LNCaP clone FGC (cell line): Measurements from ENCODE around the gene PROX1.

Source experiments
- DNase-seq: peaks from one replicate; pipeline ENCODE4 v3.0.0-alpha.2; 2011; ENCODE audit warnings: low read depth
- H3K4me3 ChIP-seq: 2 replicates; pipeline ENCODE4 v1.5.1; 2011; ENCODE audit warnings: mild to moderate bottlenecking, low read depth, low read length, control low read depth
- TF ChIP-seq, protein P1 (sequence below): IDR thresholded peaks from 2 replicates; pipeline ENCODE4 v1.5.1; 2012; ENCODE audit warnings: mild to moderate bottlenecking; ENCODE audit not compliant: control insufficient read depth, insufficient read depth; ENCODE audit errors: extremely low read depth

PROX1 gene

DNA sequence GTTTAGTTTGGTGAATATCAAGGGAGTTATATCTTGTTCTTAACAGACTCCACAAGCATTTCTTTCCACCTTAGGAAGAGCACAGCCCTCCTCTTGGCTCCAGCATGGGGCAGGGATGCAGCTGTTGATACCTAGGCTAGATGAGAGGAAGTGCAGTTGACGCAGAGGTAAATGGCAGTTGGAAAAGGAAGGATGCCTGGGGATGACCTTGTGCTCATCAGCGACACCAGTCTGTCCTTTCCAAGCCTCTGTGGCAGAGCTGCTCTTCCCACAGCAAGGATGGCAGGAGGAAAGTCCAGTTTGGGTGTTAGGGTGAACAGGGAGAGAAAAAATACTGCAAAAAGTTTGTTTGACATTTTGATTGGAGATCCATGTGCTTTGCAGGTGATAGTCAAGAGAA lies 6.2 kb downstream of the PROX1 start:
- TF ChIP-seq, protein P1, sequence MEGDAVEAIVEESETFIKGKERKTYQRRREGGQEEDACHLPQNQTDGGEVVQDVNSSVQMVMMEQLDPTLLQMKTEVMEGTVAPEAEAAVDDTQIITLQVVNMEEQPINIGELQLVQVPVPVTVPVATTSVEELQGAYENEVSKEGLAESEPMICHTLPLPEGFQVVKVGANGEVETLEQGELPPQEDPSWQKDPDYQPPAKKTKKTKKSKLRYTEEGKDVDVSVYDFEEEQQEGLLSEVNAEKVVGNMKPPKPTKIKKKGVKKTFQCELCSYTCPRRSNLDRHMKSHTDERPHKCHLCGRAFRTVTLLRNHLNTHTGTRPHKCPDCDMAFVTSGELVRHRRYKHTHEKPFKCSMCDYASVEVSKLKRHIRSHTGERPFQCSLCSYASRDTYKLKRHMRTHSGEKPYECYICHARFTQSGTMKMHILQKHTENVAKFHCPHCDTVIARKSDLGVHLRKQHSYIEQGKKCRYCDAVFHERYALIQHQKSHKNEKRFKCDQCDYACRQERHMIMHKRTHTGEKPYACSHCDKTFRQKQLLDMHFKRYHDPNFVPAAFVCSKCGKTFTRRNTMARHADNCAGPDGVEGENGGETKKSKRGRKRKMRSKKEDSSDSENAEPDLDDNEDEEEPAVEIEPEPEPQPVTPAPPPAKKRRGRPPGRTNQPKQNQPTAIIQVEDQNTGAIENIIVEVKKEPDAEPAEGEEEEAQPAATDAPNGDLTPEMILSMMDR = no peak
- no peak overlapping the region for H3K4me3 ChIP-seq
- no peak for DNase-seq

- H3K4me3 ChIP-seq = no peak overlapping the region
- TF ChIP-seq, protein P1 = no peak
- DNase-seq = no peak
These were observed 7.1 kb downstream of the PROX1 start for GRCh38 chr1:213994888-213995287.

DNA sequence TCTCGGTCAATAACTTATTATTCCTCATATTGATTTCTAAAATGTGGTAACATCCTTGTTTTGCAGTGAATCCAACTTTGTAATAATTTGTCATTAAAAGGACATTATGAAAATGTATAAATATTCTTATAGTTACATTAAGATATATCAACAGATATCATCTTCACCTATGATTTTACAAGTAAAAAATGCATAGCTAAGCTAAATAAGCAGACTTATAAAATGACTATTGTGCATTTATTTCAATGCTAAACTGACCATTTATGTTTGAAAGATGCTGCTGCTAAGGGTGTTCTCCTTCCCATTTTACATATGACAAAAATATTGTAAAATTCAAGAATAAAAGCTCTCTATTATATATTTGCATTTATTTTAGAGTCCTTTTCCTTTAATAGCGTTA lies 7.8 kb downstream of the PROX1 start:
- TF ChIP-seq, protein P1 = no peak
- H3K4me3 ChIP-seq = no peak overlapping the region

DNA sequence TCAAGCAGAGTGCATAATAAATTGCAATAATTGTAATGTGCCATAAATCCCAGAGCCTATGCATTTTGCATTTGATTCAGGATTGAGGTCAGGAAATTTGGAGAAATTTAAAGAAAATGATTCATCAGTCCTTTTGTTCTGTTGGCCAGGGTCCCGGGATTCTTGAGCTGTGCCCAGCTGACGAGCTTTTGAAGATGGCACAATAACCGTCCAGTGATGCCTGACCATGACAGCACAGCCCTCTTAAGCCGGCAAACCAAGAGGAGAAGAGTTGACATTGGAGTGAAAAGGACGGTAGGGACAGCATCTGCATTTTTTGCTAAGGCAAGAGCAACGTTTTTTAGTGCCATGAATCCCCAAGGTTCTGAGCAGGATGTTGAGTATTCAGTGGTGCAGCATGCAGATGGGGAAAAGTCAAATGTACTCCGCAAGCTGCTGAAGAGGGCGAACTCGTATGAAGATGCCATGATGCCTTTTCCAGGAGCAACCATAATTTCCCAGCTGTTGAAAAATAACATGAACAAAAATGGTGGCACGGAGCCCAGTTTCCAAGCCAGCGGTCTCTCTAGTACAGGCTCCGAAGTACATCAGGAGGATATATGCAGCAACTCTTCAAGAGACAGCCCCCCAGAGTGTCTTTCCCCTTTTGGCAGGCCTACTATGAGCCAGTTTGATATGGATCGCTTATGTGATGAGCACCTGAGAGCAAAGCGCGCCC lies 8.7 kb downstream of the PROX1 start:
- no peak for DNase-seq
- TF ChIP-seq, protein P1 = no peak
- H3K4me3 ChIP-seq = no peak overlapping the region

More for the DNA sequence above, 7.8 kb downstream of the PROX1 start:
- no peak for DNase-seq

DNA sequence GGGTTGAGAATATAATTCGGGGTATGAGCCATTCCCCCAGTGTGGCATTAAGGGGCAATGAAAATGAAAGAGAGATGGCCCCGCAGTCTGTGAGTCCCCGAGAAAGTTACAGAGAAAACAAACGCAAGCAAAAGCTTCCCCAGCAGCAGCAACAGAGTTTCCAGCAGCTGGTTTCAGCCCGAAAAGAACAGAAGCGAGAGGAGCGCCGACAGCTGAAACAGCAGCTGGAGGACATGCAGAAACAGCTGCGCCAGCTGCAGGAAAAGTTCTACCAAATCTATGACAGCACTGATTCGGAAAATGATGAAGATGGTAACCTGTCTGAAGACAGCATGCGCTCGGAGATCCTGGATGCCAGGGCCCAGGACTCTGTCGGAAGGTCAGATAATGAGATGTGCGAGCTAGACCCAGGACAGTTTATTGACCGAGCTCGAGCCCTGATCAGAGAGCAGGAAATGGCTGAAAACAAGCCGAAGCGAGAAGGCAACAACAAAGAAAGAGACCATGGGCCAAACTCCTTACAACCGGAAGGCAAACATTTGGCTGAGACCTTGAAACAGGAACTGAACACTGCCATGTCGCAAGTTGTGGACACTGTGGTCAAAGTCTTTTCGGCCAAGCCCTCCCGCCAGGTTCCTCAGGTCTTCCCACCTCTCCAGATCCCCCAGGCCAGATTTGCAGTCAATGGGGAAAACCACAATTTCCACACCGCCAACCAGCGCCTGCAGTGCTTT lies 9.4 kb downstream of the PROX1 start:
- DNase-seq = no peak
- no peak overlapping the region for H3K4me3 ChIP-seq

DNA sequence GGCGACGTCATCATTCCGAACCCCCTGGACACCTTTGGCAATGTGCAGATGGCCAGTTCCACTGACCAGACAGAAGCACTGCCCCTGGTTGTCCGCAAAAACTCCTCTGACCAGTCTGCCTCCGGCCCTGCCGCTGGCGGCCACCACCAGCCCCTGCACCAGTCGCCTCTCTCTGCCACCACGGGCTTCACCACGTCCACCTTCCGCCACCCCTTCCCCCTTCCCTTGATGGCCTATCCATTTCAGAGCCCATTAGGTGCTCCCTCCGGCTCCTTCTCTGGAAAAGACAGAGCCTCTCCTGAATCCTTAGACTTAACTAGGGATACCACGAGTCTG lies 10.0 kb downstream of the PROX1 start:
- TF ChIP-seq, protein P1 = no peak
- DNase-seq = no peak

More for the DNA sequence above, 9.4 kb downstream of the PROX1 start:
- TF ChIP-seq, protein P1 = no peak

More for the DNA sequence above, 10.0 kb downstream of the PROX1 start:
- no peak overlapping the region for H3K4me3 ChIP-seq
